ENCODE results near the gene PIEZO2. TPM values are rescaled to one million over a fixed set of nuclear protein-coding genes. Genes with fewer than 3 reads are reported as not detected.
"Not testable (repeated sequence)": the region's sequence is repeated elsewhere in the genome, so short reads cannot be mapped to it uniquely, and the experiment has no call there.

The PIEZO2 gene
- total and polyA plus RNA-seq, 9 donors = 2.0 to 8.5 (median 3.2) TPM

DNA sequence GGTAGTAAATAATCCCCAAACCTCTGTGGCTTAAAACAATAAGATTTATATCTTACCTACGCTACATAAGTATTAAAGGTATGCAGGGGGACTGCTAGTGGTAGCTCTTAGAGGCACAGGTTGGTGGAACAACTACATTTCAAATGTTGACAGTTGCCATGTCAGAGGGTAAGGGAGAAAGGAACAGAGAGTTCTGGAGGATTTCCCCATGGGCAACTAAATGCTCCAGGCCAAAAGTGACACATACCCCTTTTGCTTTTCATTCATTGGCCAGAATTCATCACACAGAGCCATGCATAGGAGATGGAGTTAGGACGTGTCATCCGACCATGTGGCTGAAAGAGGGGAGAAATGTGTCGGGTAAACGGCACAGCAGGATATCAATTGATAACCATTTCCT is 490.4 kb downstream of the PIEZO2 start:
- no peak overlapping the region for H3K27ac ChIP-seq
- H3K4me3 ChIP-seq = no peak overlapping the region
- intact Hi-C loops (cut with DNase I) = no loop called here
- 62 to 71% (median 64%) methylated on average over 5 of the region's 5 CpGs for whole genome bisulfite sequencing, 3 donors
- H3K9me3 ChIP-seq = no peaks in the 10 kb centered on the region
- H3K27me3 ChIP-seq = no peaks in the 10 kb centered on the region
- H3K36me3 ChIP-seq = no peaks in the 10 kb centered on the region
- DNase-seq = no peak
- TF ChIP-seq CTCF (IDR thresholded peaks at IDR 0.05) = no peak
- TF ChIP-seq POLR2A (IDR thresholded peaks at IDR 0.05) = no peak
- TF ChIP-seq EP300 (IDR thresholded peaks at IDR 0.05) = no peak
- H3K4me1 ChIP-seq (ENCODE audit: insufficient read depth) = no peaks in the 10 kb centered on the region

- intact Hi-C loops (cut with DNase I); H3K27ac ChIP-seq; H3K4me1 ChIP-seq (ENCODE audit: insufficient read depth); H3K9me3 ChIP-seq; H3K27me3 ChIP-seq; DNase-seq; H3K4me3 ChIP-seq; H3K36me3 ChIP-seq: not testable (repeated sequence)
- 57 to 73% (median 60%) methylated on average over 4 to 5 of the region's 5 CpGs for WGBS, 3 donors
Measured at GRCh38 chr18:10644003-10644402, 505.4 kb downstream of the PIEZO2 start.

DNA sequence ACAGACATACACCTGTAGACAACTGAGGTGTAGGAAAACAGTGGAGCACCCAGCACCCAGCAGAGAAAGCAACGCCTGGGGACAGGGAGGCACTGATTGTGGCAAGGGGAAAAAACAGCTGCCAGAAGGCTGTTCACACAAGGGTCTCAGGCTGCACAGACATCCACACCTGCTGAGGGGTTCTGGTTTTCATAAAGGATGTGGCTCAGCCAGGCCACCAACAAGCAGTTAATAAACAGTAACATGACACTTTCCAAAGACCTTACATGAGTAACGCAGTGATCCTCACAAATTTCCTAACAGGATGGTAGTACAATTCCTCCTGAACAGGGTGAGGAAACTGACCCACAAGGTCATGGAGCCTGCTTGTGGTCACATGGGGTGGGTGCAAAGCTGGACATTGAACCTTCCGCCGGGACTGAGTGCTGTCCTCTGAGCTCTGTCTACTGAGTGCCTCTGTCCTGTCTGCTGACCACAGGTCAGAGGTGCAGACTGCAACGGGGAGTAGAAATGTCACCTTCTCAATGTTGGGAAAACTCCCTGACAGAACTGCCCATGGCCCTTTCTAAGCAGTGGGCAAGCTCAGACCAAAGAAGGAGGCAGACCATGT is 506.3 kb downstream of the PIEZO2 start:
- H3K27ac ChIP-seq; H3K36me3 ChIP-seq; intact Hi-C loops (cut with DNase I); H3K27me3 ChIP-seq; DNase-seq; H3K4me3 ChIP-seq; H3K4me1 ChIP-seq (ENCODE audit: insufficient read depth); H3K9me3 ChIP-seq: not testable (repeated sequence)
- 40 to 43% (median 43%) methylated on average over 1 of the region's 5 CpGs for WGBS, 3 donors

DNA sequence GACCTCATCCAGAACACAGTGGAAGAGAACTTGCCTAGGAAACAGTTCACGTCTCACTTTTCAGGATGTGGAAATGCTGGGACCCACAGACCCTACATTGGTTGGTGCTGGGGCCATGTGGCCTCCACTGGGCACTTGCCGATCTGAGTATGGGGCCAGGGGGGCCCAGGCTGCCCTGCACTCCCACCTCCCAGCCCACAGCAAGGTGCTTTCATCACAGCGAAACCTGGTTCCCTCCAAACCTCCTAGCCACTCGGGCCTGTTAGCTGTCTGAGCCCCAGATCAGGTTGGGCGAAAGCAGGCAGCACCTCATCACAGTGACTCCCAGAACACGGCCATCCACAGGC is 510.9 kb downstream of the PIEZO2 start:
- H3K27me3 ChIP-seq; H3K36me3 ChIP-seq; H3K4me1 ChIP-seq (ENCODE audit: insufficient read depth); H3K4me3 ChIP-seq; DNase-seq; intact Hi-C loops (cut with DNase I); H3K27ac ChIP-seq; H3K9me3 ChIP-seq: not testable (repeated sequence)
- 80 to 89% (median 88%) methylated on average over 4 to 6 of the region's 6 CpGs for WGBS, 3 donors

GRCh38 chr18:10637858-10638538 is 511.4 kb downstream of the PIEZO2 start:
- WGBS, 3 donors = 63 to 69% (median 69%) methylated on average over 4 to 8 of the region's 11 CpGs
- H3K27me3 ChIP-seq; H3K36me3 ChIP-seq; H3K9me3 ChIP-seq; DNase-seq; H3K27ac ChIP-seq; intact Hi-C loops (cut with DNase I); H3K4me3 ChIP-seq; H3K4me1 ChIP-seq (ENCODE audit: insufficient read depth): not testable (repeated sequence)

DNA sequence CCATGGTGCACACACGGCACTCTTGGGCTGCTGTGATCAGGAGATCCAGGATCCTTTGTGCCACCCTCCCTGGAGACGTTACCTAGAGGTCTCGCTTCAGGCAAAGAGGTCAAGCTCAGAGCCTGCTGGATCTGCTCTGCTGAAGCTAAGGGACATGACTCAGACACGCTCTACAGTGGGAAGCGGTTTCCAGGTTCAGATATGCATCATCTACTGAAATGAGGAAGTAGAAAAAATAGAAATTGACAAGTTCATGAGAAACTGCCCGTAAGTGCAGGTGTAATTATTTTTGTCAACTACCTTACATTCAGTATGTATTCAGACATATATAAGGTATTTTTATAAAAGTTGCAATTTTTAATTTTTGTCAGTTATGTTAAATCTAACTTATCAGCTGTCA is 520.3 kb downstream of the PIEZO2 start:
- H3K36me3 ChIP-seq; H3K4me3 ChIP-seq; H3K4me1 ChIP-seq (ENCODE audit: insufficient read depth); DNase-seq; H3K27me3 ChIP-seq; H3K9me3 ChIP-seq; H3K27ac ChIP-seq; intact Hi-C loops (cut with DNase I): not testable (repeated sequence)
- 80 to 82% (median 81%) methylated on average over 6 of the region's 6 CpGs for WGBS, 3 donors

DNA sequence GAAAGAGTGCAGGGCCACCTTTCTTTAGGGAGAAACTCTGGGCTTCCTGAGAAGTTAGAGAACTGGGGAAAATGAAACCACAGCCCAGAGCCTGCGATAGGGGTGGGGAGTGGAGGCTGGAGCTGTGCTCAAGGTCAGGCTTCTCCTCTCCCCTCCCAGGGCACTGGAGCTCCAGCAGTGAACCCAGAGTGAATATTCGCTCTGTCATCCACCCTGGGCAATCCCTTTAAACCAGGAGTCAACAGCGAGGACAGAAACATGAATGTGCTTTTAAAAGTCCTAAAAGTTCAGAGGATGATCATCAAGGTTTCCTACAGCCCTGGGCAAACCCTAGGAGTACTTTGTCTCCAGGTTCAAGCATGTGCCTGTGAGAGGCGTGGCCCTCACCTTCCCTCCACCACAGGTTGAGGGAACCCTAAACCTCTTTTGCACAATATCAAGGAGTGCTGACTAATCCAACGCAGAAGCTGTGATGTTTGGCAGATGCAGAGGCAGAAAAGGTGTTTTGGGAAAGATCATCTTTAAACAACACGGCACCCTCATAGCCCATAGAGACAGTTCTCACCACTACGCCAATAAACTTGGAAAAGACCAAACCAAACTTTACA is 522.7 kb downstream of the PIEZO2 start:
- H3K4me1 ChIP-seq (ENCODE audit: insufficient read depth); H3K9me3 ChIP-seq; H3K36me3 ChIP-seq; intact Hi-C loops (cut with DNase I); H3K27ac ChIP-seq; H3K4me3 ChIP-seq; DNase-seq; H3K27me3 ChIP-seq: not testable (repeated sequence)
- WGBS, 3 donors = 64 to 72% (median 65%) methylated on average over 6 to 7 of the region's 7 CpGs

- H3K4me1 ChIP-seq (ENCODE audit: insufficient read depth); H3K4me3 ChIP-seq; DNase-seq; H3K27me3 ChIP-seq; H3K27ac ChIP-seq; H3K9me3 ChIP-seq; H3K36me3 ChIP-seq; intact Hi-C loops (cut with DNase I): not testable (repeated sequence)
- 16 to 35% (median 17%) methylated on average over 4 of the region's 4 CpGs for WGBS, 3 donors
Measured at GRCh38 chr18:10623606-10624005, 525.8 kb downstream of the PIEZO2 start.

GRCh38 chr18:10622982-10623381 is 526.4 kb downstream of the PIEZO2 start:
- 6 to 23% (median 17%) methylated on average over 1 of the region's 2 CpGs for WGBS, 3 donors
- intact Hi-C loops (cut with DNase I); H3K9me3 ChIP-seq; H3K4me3 ChIP-seq; H3K27ac ChIP-seq; H3K27me3 ChIP-seq; DNase-seq; H3K36me3 ChIP-seq; H3K4me1 ChIP-seq (ENCODE audit: insufficient read depth): not testable (repeated sequence)

DNA sequence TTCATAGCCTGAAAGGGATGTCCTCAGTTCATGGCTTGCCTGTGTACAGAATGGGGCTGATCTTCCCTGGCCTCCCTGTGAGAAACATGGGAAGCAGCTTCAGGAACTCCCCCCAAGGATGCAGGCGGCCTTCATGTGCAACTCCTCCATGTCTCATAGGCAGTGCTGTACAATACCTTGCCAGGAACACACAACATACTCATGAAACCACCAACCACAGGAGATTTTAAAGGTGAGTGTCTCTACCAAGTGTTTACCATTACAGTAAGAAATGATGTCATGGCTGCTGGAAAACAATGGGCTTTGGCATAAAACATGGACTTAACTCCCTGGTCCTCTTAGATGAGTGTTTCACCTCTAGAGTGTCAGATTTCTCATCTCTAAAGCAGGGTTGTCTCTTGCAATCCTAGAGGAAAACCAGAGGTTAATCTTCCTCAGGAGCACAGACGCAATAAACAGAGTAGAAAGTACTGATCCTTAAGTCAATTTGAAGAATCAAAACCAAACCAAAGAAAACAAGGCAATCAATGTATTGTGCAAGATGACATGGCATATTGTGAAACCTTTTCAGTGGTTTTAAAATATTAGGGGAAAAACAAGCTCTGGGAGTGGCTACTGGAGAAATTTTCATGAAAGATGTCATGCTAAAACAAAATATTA is 528.6 kb downstream of the PIEZO2 start:
- H3K9me3 ChIP-seq; H3K27ac ChIP-seq; H3K4me1 ChIP-seq (ENCODE audit: insufficient read depth); intact Hi-C loops (cut with DNase I); H3K27me3 ChIP-seq; H3K4me3 ChIP-seq; DNase-seq; H3K36me3 ChIP-seq: not testable (repeated sequence)
- WGBS, 3 donors = 73 to 76% (median 74%) methylated on average over 2 of the region's 2 CpGs

Data from ovary (tissue), 9 donors.